Measurements from ENCODE around the gene ZBTB7B. TPM values are rescaled to one million over a fixed set of nuclear protein-coding genes. Genes with fewer than 3 reads are reported as not detected.
A peak's percentile ranks its signal among the peaks of the same experiment; 100 is the strongest.

Gene ZBTB7B
- total and polyA plus RNA-seq, 9 of the 15 experiments (the other 6 are each of a cell fraction or from before 2014, with no cell fraction given): 0.04 to 46.5 (median 15.2) TPM

GRCh38 chr1:155004352-155005075 is 1.9 kb downstream of the ZBTB7B start (continued):
- no peak for TF ChIP-seq PRMT5 (CRISPR knock-in tag; IDR thresholded peaks at IDR 0.05)
- no peak for TF ChIP-seq ZNF282 (CRISPR knock-in tag; IDR thresholded peaks at IDR 0.05)
- TF ChIP-seq KHSRP (IDR thresholded peaks at IDR 0.05): no peak
- TF ChIP-seq TCF7L2 (IDR thresholded peaks at IDR 0.05; ENCODE audit: low read depth, low read length): no peak
- no peak for TF ChIP-seq VEZF1 (CRISPR knock-in tag; IDR thresholded peaks at IDR 0.05)
- no peak for TF ChIP-seq HMG20A (CRISPR knock-in tag; conservative IDR thresholded peaks at IDR 0.05)
- peak; percentile 85 for TF ChIP-seq CEBPG (CRISPR knock-in tag; IDR thresholded peaks at IDR 0.05)
- no peak; a peak in 1 of 4 replicates for TF ChIP-seq CEBPG (tag; conservative IDR thresholded peaks at IDR 0.05 in 1 of 2, IDR thresholded peaks at IDR 0.05 in 1 of 2)
- no peak for TF ChIP-seq FOXO4 (CRISPR knock-in tag; IDR thresholded peaks at IDR 0.05)
- no peak for TF ChIP-seq CBFB (CRISPR knock-in tag; IDR thresholded peaks at IDR 0.05)
- TF ChIP-seq PYGO2 (tag; IDR thresholded peaks at IDR 0.05): 0 out of 2 replicates have a peak, but pooled peaks have one; percentile 18
- no peak for TF ChIP-seq ZNF707 (CRISPR knock-in tag; conservative IDR thresholded peaks at IDR 0.05)

Data from K562 (cell line).